Suprapubic skin (tissue), 3 donors: Measurements from ENCODE around the gene MAP2K5.

Experiments
- POLR2AphosphoS5 ChIP-seq, 3 donors: sonication (generic); formaldehyde crosslinking; IDR thresholded peaks; one replicate each; pipeline ENCODE4 v1.6.1; 2017; ENCODE audit warnings: antibody characterized with exemption in 3 of 3
- TF ChIP-seq, protein P1 (sequence below), 2 donors: fragments of 200-600 bp in 1 of 2; fragments of 450-650 bp in 1 of 2; sonication (generic) in 1 of 2; IDR thresholded peaks; one replicate each; pipeline ENCODE4 v1.5.1; 2016 to 2019; ENCODE audit warnings: antibody characterized with exemption in 2 of 2, mild to moderate bottlenecking in 1 of 2, moderate library complexity in 1 of 2

DNA sequence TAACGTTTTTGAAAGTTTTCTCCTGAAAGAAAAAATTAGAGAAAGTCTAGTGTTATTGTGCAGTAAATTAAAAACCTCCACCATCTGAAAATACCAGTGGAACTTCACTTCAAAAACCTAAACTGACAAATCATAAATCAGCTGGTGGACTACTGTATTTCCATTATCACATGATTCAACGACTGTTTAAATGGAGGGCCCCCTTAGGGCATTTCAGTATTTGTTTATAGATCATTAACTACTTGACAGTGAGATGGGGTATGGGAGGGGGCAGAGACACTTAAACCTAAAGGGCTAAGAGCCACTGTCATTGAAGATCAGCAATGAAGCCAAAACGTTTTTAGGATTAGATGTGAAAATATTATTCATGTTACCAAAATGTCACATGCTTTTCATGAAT, 30.4 kb upstream of the MAP2K5 start:
- TF ChIP-seq, protein P1, sequence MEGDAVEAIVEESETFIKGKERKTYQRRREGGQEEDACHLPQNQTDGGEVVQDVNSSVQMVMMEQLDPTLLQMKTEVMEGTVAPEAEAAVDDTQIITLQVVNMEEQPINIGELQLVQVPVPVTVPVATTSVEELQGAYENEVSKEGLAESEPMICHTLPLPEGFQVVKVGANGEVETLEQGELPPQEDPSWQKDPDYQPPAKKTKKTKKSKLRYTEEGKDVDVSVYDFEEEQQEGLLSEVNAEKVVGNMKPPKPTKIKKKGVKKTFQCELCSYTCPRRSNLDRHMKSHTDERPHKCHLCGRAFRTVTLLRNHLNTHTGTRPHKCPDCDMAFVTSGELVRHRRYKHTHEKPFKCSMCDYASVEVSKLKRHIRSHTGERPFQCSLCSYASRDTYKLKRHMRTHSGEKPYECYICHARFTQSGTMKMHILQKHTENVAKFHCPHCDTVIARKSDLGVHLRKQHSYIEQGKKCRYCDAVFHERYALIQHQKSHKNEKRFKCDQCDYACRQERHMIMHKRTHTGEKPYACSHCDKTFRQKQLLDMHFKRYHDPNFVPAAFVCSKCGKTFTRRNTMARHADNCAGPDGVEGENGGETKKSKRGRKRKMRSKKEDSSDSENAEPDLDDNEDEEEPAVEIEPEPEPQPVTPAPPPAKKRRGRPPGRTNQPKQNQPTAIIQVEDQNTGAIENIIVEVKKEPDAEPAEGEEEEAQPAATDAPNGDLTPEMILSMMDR (IDR thresholded peaks at IDR 0.05), result no peak
- no peak for TF ChIP-seq POLR2AphosphoS5 (IDR thresholded peaks at IDR 0.05)
